ENCODE results near the gene RBM33.

The RBM33 gene

DNA sequence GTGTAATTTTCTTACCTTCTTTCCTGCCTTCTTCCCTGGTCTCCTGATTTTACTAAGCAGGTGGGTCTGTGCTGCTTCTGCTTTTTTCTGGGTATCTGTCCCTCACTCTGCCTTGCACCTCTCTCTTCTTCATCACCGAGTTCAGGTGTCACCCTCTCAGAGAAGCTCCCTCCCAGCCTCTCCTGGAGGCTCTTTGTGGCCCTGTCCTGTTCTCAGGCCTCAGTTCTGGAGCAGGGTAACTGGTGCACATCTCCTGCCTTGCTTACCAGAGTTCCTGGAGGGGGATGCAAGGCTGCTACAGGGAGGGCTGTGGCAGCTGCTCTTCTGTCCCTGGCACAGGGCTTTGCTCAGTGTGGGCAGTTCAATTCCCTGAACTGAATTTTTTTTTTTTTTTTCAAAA, 66.1 kb downstream of the RBM33 start (continued):
- TF ChIP-seq, protein P1, sequence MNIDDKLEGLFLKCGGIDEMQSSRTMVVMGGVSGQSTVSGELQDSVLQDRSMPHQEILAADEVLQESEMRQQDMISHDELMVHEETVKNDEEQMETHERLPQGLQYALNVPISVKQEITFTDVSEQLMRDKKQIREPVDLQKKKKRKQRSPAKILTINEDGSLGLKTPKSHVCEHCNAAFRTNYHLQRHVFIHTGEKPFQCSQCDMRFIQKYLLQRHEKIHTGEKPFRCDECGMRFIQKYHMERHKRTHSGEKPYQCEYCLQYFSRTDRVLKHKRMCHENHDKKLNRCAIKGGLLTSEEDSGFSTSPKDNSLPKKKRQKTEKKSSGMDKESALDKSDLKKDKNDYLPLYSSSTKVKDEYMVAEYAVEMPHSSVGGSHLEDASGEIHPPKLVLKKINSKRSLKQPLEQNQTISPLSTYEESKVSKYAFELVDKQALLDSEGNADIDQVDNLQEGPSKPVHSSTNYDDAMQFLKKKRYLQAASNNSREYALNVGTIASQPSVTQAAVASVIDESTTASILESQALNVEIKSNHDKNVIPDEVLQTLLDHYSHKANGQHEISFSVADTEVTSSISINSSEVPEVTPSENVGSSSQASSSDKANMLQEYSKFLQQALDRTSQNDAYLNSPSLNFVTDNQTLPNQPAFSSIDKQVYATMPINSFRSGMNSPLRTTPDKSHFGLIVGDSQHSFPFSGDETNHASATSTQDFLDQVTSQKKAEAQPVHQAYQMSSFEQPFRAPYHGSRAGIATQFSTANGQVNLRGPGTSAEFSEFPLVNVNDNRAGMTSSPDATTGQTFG (tag by site-specific recombination; IDR thresholded peaks at IDR 0.05; ENCODE audit: borderline replicate concordance) = no peak

DNA sequence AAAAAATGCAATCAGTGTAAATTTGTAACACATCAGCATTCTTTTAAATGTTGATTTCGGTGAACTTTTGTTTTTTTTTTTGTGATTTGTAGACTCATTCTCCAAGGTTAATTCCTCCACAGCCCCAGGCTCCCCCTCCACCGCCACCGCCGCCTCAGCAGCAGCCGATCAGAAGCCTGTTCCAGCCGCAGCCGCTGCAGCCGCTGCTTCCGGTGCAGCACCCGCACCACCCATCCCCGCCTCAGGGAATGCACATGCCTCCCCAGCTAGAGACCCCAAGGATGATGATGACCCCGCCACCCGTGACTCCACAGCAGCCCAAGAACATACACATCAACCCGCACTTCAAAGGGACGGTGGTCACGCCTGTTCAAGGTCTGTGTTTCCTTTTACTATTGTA, 66.6 kb downstream of the RBM33 start:
- ChIA-PET POLR2A (no interaction called here), CTCF (interaction anchor here (0.8 to 1.1 kb wide), 2 partner anchors 10 to 112 kb away, joined by 3 to 4 read pairs; no protein-coding TSS in a partner anchor)
- TF ChIP-seq ZNF292 (tag by site-specific recombination; IDR thresholded peaks at IDR 0.05; ENCODE audit: borderline replicate concordance, low read depth) = no peak
- TF ChIP-seq GLI4 (tag by site-specific recombination; IDR thresholded peaks at IDR 0.05) = no peak
- TF ChIP-seq ZNF2 (tag by site-specific recombination; IDR thresholded peaks at IDR 0.05) = no peak
- no peak for TF ChIP-seq MYNN (tag by site-specific recombination; IDR thresholded peaks at IDR 0.05; ENCODE audit: borderline replicate concordance)
- TF ChIP-seq REST (tag by site-specific recombination; IDR thresholded peaks at IDR 0.05) = no peak
- TF ChIP-seq, protein P2, sequence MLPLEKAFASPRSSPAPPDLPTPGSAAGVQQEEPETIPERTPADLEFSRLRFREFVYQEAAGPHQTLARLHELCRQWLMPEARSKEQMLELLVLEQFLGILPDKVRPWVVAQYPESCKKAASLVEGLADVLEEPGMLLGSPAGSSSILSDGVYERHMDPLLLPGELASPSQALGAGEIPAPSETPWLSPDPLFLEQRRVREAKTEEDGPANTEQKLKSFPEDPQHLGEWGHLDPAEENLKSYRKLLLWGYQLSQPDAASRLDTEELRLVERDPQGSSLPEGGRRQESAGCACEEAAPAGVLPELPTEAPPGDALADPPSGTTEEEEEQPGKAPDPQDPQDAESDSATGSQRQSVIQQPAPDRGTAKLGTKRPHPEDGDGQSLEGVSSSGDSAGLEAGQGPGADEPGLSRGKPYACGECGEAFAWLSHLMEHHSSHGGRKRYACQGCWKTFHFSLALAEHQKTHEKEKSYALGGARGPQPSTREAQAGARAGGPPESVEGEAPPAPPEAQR (tag by site-specific recombination; IDR thresholded peaks at IDR 0.05) = no peak
- no peak for TF ChIP-seq HOXD13 (CRISPR knock-in tag; IDR thresholded peaks at IDR 0.05; ENCODE audit: borderline replicate concordance)
- no peak for TF ChIP-seq PRDM1 (tag by site-specific recombination; IDR thresholded peaks at IDR 0.05)
- no peak for TF ChIP-seq ZNF19 (tag by site-specific recombination; IDR thresholded peaks at IDR 0.05; ENCODE audit: low read depth)
- TF ChIP-seq, protein P3, sequence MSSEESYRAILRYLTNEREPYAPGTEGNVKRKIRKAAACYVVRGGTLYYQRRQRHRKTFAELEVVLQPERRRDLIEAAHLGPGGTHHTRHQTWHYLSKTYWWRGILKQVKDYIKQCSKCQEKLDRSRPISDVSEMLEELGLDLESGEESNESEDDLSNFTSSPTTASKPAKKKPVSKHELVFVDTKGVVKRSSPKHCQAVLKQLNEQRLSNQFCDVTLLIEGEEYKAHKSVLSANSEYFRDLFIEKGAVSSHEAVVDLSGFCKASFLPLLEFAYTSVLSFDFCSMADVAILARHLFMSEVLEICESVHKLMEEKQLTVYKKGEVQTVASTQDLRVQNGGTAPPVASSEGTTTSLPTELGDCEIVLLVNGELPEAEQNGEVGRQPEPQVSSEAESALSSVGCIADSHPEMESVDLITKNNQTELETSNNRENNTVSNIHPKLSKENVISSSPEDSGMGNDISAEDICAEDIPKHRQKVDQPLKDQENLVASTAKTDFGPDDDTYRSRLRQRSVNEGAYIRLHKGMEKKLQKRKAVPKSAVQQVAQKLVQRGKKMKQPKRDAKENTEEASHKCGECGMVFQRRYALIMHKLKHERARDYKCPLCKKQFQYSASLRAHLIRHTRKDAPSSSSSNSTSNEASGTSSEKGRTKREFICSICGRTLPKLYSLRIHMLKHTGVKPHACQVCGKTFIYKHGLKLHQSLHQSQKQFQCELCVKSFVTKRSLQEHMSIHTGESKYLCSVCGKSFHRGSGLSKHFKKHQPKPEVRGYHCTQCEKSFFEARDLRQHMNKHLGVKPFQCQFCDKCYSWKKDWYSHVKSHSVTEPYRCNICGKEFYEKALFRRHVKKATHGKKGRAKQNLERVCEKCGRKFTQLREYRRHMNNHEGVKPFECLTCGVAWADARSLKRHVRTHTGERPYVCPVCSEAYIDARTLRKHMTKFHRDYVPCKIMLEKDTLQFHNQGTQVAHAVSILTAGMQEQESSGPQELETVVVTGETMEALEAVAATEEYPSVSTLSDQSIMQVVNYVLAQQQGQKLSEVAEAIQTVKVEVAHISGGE (tag by site-specific recombination; conservative IDR thresholded peaks at IDR 0.05; ENCODE audit: low read depth) = no peak
- TF ChIP-seq ZSCAN23 (tag by site-specific recombination; IDR thresholded peaks at IDR 0.05) = no peak
- no peak for TF ChIP-seq ZNF391 (tag by site-specific recombination; IDR thresholded peaks at IDR 0.05; ENCODE audit: borderline replicate concordance, low read depth)
- TF ChIP-seq KLF16 (tag by site-specific recombination; IDR thresholded peaks at IDR 0.05) = no peak
- no peak for TF ChIP-seq ZNF571 (tag by site-specific recombination; IDR thresholded peaks at IDR 0.05)
- TF ChIP-seq ZXDB (tag by site-specific recombination; IDR thresholded peaks at IDR 0.05) = no peak
- TF ChIP-seq GLIS2 (tag by site-specific recombination; IDR thresholded peaks at IDR 0.05) = no peak
- no peak for TF ChIP-seq ZNF501 (tag by site-specific recombination; IDR thresholded peaks at IDR 0.05)
- no peak for TF ChIP-seq ZNF211 (tag by site-specific recombination; IDR thresholded peaks at IDR 0.05; ENCODE audit: low read depth)
- Histone ChIP-seq H3K27ac (ENCODE audit: extremely low read depth, low read depth, low read length) (no peak overlapping the region), H3K9me3 (ENCODE audit: control insufficient read depth, insufficient read depth, low read depth, low read length) (no peaks in the 10 kb centered on the region), H3K4me1 (ENCODE audit: control insufficient read depth, insufficient read depth, low read length) (no peaks in the 10 kb centered on the region), H3K4me3 (ENCODE audit: low read depth, low read length) (no peak overlapping the region), H3K36me3 (ENCODE audit: control insufficient read depth in 2 of 2, insufficient read depth in 1 of 2, low read length in 2 of 2) (peaks cover 0 to 92% of the 10 kb centered on the region in 2 experiments; a peak in 1 of 3 replicates)
